ENCODE results near the gene ALOX5. TPM values are rescaled to one million over a fixed set of nuclear protein-coding genes. Genes with fewer than 3 reads are reported as not detected.
"Not testable (repeated sequence)": the region's sequence is repeated elsewhere in the genome, so short reads cannot be mapped to it uniquely, and the experiment has no call there.

ALOX5 gene
- total and polyA plus RNA-seq, 5 experiments from 2014 or later = 0.29 to 12.7 (median 1.8) TPM

GRCh38 chr10:45391636-45392035, 17.6 kb downstream of the ALOX5 start:
- DNase-seq, H3K27me3 Mint-ChIP-seq, H3K4me3 Mint-ChIP-seq, H3K4me1 Mint-ChIP-seq, ATAC-seq, H3K27ac Mint-ChIP-seq, POLR2A ChIA-PET: not testable (repeated sequence)
- Mint-ChIP-seq H3K36me3 (peaks cover 2 to 18% (median 8%) of the 10 kb centered on the region in 3 donors), H3K9me3 (peaks cover 0 to 34% (median 15%) of the 10 kb centered on the region in 9 donors)

- H3K4me3 Mint-ChIP-seq = no peak overlapping the region
- H3K9me3 Mint-ChIP-seq = peaks cover 0 to 20% (median 11%) of the 10 kb centered on the region in 9 donors
- peaks cover 0 to under 1% (median 0%) of the 10 kb centered on the region in 4 donors for H3K4me1 Mint-ChIP-seq
- POLR2A ChIA-PET = no interaction called here
- peaks cover 0 to 4% (median 0%) of the 10 kb centered on the region in 5 donors for H3K27me3 Mint-ChIP-seq
- DNase-seq = no peak
- no peak overlapping the region for H3K27ac Mint-ChIP-seq
- peaks cover 0 to 16% (median 10%) of the 10 kb centered on the region in 3 donors for H3K36me3 Mint-ChIP-seq
- no peak for ATAC-seq
These were observed 21.5 kb downstream of the ALOX5 start for GRCh38 chr10:45395554-45395953.

GRCh38 chr10:45398595-45398994, 24.6 kb downstream of the ALOX5 start:
- Mint-ChIP-seq H3K4me1 (peaks cover 0 to 5% (median 0%) of the 10 kb centered on the region in 4 donors), H3K36me3 (peaks cover 0 to 14% (median 10%) of the 10 kb centered on the region in 3 donors), H3K27ac (no peak overlapping the region), H3K27me3 (peaks cover 0 to 4% (median 1%) of the 10 kb centered on the region in 5 donors), H3K9me3 (peaks cover 0 to 20% (median 10%) of the 10 kb centered on the region in 9 donors), H3K4me3 (no peak overlapping the region)
- no peak for ATAC-seq
- DNase-seq = no peak
- POLR2A ChIA-PET = no interaction called here

GRCh38 chr10:45399113-45399512, 25.1 kb downstream of the ALOX5 start:
- Mint-ChIP-seq H3K9me3 (peaks cover 0 to 20% (median 6%) of the 10 kb centered on the region in 9 donors), H3K27me3 (peaks cover 0 to 3% (median 0%) of the 10 kb centered on the region in 5 donors), H3K4me3 (no peak overlapping the region), H3K4me1 (peaks cover 0 to 10% (median 1%) of the 10 kb centered on the region in 4 donors), H3K36me3 (peaks cover 0 to 14% (median 10%) of the 10 kb centered on the region in 3 donors), H3K27ac (no peak overlapping the region)
- no peak for ATAC-seq
- POLR2A ChIA-PET = no interaction called here
- DNase-seq = no peak

- Mint-ChIP-seq H3K27ac (no peak overlapping the region), H3K9me3 (no peaks in the 10 kb centered on the region), H3K36me3 (no peaks in the 10 kb centered on the region), H3K4me3 (no peak overlapping the region), H3K27me3 (peaks cover 0 to 14% (median 3%) of the 10 kb centered on the region in 5 donors), H3K4me1 (peaks cover 0 to 18% (median 2%) of the 10 kb centered on the region in 4 donors)
- POLR2A ChIA-PET = no interaction called here
- ATAC-seq (no peak), DNase-seq (no peak)
These were observed 29.1 kb downstream of the ALOX5 start for GRCh38 chr10:45403151-45403550.

GRCh38 chr10:45404087-45404769, 30.2 kb downstream of the ALOX5 start:
- DNase-seq = no peak

GRCh38 chr10:45404770-45405120, 30.7 kb downstream of the ALOX5 start:
- Mint-ChIP-seq H3K27me3 (peaks cover 0 to 22% (median 3%) of the 10 kb centered on the region in 5 donors), H3K27ac (peak overlapping the region in 1 of 10 donors; percentile 31), H3K36me3 (no peaks in the 10 kb centered on the region), H3K9me3 (no peaks in the 10 kb centered on the region), H3K4me3 (no peak overlapping the region), H3K4me1 (peaks cover 0 to 18% (median 4%) of the 10 kb centered on the region in 4 donors)
- POLR2A ChIA-PET = no interaction called here
- ATAC-seq = no peak
- no peak for DNase-seq

More at GRCh38 chr10:45404087-45404769, 30.2 kb downstream of the ALOX5 start:
- peak overlapping the region in 2 of 10 donors; percentile 22 to 53 for H3K27ac Mint-ChIP-seq
- H3K36me3 Mint-ChIP-seq = no peaks in the 10 kb centered on the region
- no peaks in the 10 kb centered on the region for H3K9me3 Mint-ChIP-seq
- no peak overlapping the region for H3K4me3 Mint-ChIP-seq
- peaks cover 0 to 22% (median 3%) of the 10 kb centered on the region in 5 donors for H3K27me3 Mint-ChIP-seq
- peaks cover 0 to 18% (median 2%) of the 10 kb centered on the region in 4 donors for H3K4me1 Mint-ChIP-seq
- peak in 1 of 2 donors; percentile 41 for ATAC-seq
- POLR2A ChIA-PET = no interaction called here

GRCh38 chr10:45407542-45407941, 33.5 kb downstream of the ALOX5 start:
- H3K27ac Mint-ChIP-seq = no peak overlapping the region
- ATAC-seq = no peak
- peaks cover 0 to 17% (median 4%) of the 10 kb centered on the region in 4 donors for H3K4me1 Mint-ChIP-seq
- peaks cover 0 to 22% (median 2%) of the 10 kb centered on the region in 5 donors for H3K27me3 Mint-ChIP-seq
- POLR2A ChIA-PET = no interaction called here
- no peaks in the 10 kb centered on the region for H3K9me3 Mint-ChIP-seq
- H3K4me3 Mint-ChIP-seq = no peak overlapping the region
- no peaks in the 10 kb centered on the region for H3K36me3 Mint-ChIP-seq
- no peak for DNase-seq

GRCh38 chr10:45408421-45409319, 34.7 kb downstream of the ALOX5 start:
- Mint-ChIP-seq H3K36me3 (no peaks in the 10 kb centered on the region), H3K27ac (peak overlapping the region in 1 of 10 donors; percentile 41), H3K9me3 (no peaks in the 10 kb centered on the region), H3K4me1 (peaks cover 0 to 12% (median 4%) of the 10 kb centered on the region in 4 donors), H3K4me3 (no peak overlapping the region), H3K27me3 (peaks cover 0 to 22% (median 0%) of the 10 kb centered on the region in 5 donors)
- POLR2A ChIA-PET = no interaction called here
- ATAC-seq = no peak
- DNase-seq = no peak

GRCh38 chr10:45409347-45409746, 35.3 kb downstream of the ALOX5 start:
- not testable (repeated sequence) for H3K4me3 Mint-ChIP-seq, DNase-seq, H3K36me3 Mint-ChIP-seq, H3K4me1 Mint-ChIP-seq, ATAC-seq, H3K9me3 Mint-ChIP-seq
- POLR2A ChIA-PET = interaction anchor here (1.1 kb wide), 1 partner anchor 10 kb away, joined by 3 read pairs; no protein-coding TSS in a partner anchor
- Mint-ChIP-seq H3K27me3 (peaks cover 0 to 22% (median 0%) of the 10 kb centered on the region in 5 donors), H3K27ac (peak overlapping the region in 1 of 10 donors; percentile 48)

GRCh38 chr10:45409782-45410181, 35.8 kb downstream of the ALOX5 start:
- Mint-ChIP-seq H3K4me3 (no peak overlapping the region), H3K9me3 (peaks cover 0 to 2% (median 0%) of the 10 kb centered on the region in 9 donors), H3K4me1 (peaks cover 0 to 4% (median 1%) of the 10 kb centered on the region in 4 donors), H3K27ac (peak overlapping the region in 1 of 10 donors; percentile 48), H3K27me3 (peaks cover 0 to 22% (median 0%) of the 10 kb centered on the region in 5 donors), H3K36me3 (no peaks in the 10 kb centered on the region)
- POLR2A ChIA-PET = interaction anchor here (1.1 kb wide), 1 partner anchor 9 kb away, joined by 3 read pairs; no protein-coding TSS in a partner anchor
- DNase-seq (no peak), ATAC-seq (no peak)

GRCh38 chr10:45410489-45410806, 36.4 kb downstream of the ALOX5 start:
- Mint-ChIP-seq H3K4me1 (peaks cover 0 to 4% (median 1%) of the 10 kb centered on the region in 4 donors), H3K36me3 (no peaks in the 10 kb centered on the region), H3K9me3 (peaks cover 0 to 2% (median 0%) of the 10 kb centered on the region in 9 donors), H3K27me3 (peaks cover 0 to 22% (median 0%) of the 10 kb centered on the region in 5 donors), H3K27ac (peak overlapping the region in 1 of 10 donors; percentile 43), H3K4me3 (no peak overlapping the region)
- POLR2A ChIA-PET = interaction anchor here (1.1 kb wide), 1 partner anchor 8 kb away, joined by 3 read pairs; no protein-coding TSS in a partner anchor
- DNase-seq (no peak), ATAC-seq (no peak)

All from naive thymus-derived CD8-positive, alpha-beta T cell (primary cell).